LNCaP clone FGC (cell line): ENCODE measurements around the gene CPZ.

Experiments
- DNase-seq: peaks from one replicate; pipeline ENCODE4 v3.0.0-alpha.2; 2011; ENCODE audit warnings: low read depth
- H3K4me3 ChIP-seq: 2 replicates; pipeline ENCODE4 v1.5.1; 2011; ENCODE audit warnings: mild to moderate bottlenecking, low read depth, low read length, control low read depth
- TF ChIP-seq, protein P1 (sequence below): IDR thresholded peaks from 2 replicates; pipeline ENCODE4 v1.5.1; 2012; ENCODE audit warnings: mild to moderate bottlenecking; ENCODE audit not compliant: control insufficient read depth, insufficient read depth; ENCODE audit errors: extremely low read depth

CPZ gene

GRCh38 chr4:8656711-8657380, 64.3 kb downstream of the CPZ start:
- DNase-seq = no peak
- no peak overlapping the region for H3K4me3 ChIP-seq
- TF ChIP-seq, protein P1, sequence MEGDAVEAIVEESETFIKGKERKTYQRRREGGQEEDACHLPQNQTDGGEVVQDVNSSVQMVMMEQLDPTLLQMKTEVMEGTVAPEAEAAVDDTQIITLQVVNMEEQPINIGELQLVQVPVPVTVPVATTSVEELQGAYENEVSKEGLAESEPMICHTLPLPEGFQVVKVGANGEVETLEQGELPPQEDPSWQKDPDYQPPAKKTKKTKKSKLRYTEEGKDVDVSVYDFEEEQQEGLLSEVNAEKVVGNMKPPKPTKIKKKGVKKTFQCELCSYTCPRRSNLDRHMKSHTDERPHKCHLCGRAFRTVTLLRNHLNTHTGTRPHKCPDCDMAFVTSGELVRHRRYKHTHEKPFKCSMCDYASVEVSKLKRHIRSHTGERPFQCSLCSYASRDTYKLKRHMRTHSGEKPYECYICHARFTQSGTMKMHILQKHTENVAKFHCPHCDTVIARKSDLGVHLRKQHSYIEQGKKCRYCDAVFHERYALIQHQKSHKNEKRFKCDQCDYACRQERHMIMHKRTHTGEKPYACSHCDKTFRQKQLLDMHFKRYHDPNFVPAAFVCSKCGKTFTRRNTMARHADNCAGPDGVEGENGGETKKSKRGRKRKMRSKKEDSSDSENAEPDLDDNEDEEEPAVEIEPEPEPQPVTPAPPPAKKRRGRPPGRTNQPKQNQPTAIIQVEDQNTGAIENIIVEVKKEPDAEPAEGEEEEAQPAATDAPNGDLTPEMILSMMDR = no peak

DNA sequence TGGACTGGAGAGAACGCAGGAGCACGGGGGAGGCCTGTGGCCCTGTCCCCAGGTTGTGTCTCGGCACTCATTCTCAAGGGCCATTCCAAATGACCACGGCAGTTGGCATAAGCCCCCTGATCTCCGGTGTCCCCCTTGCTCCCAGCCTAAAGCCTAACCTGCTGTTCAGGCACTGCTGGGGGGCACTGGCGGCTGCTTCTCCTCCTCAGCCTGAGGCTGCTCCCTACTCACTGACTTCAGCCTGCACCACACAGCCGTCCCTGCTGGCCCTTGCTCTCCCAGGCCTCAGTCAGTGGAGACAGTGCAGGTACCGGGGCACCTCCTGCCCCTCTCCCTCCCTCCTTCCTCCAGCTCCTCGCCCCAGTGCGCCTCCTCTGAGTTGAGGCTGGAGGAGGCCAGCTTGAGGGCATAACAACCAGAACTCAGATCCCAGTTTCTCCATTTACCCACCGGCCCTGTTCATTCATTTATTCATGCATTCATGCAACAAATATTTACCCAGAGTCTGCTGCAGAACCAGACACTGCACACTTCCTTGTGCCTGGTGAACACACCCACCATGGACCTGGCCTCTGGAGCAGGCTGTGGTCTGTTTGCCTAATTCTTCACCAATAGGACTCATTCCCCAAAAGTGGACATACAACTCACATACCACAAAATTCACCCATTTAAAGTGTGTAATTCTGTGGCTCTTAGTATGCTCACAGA, 65.0 kb downstream of the CPZ start:
- TF ChIP-seq, protein P1 = no peak

GRCh38 chr4:8662776-8663175, 70.2 kb downstream of the CPZ start:
- no peak overlapping the region for H3K4me3 ChIP-seq
- DNase-seq = no peak
- TF ChIP-seq, protein P1 = no peak

More for the DNA sequence above, 65.0 kb downstream of the CPZ start:
- no peak for DNase-seq
- H3K4me3 ChIP-seq = no peak overlapping the region

DNA sequence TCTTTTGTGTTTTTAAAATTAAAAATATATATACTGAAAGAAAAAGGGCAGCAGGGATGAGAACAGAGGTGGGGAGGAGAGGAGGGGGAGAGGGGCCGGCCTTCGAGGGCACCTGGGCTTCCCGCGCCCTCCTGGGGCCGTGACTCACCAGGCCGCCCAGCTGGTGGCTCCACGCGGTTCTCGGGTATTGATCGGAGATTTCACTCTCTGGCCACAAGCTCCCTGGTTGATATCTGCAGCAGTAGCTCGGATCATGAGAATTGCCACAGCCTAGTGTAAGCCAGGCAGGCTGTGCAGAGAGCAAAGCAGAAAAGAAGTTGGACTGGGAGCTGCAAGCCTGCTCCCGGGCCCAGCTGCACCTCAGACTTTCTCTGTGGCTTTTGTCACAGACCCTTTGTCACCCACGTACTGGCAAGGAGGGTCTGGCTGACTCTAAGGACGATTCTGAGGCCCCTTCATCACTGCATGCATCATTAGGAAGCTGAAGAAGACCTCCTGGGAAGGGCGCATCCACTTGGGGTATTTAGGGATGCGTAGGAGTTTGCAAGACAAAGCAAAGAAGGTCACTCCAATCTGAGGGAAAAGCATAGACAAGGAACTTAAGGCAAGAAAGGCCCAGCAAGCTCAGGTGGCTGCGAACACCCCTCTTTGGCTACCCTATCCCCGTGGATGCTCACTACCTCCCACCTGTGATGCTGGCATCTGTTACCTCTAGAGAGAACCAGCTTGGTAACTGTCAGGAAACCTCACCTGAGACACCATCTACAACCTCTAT, 71.7 kb downstream of the CPZ start:
- H3K4me3 ChIP-seq = no peak overlapping the region
- DNase-seq = no peak
- TF ChIP-seq, protein P1 = no peak

- TF ChIP-seq, protein P1 = no peak
- no peak for DNase-seq
These were observed 72.4 kb downstream of the CPZ start for GRCh38 chr4:8664976-8665375.

DNA sequence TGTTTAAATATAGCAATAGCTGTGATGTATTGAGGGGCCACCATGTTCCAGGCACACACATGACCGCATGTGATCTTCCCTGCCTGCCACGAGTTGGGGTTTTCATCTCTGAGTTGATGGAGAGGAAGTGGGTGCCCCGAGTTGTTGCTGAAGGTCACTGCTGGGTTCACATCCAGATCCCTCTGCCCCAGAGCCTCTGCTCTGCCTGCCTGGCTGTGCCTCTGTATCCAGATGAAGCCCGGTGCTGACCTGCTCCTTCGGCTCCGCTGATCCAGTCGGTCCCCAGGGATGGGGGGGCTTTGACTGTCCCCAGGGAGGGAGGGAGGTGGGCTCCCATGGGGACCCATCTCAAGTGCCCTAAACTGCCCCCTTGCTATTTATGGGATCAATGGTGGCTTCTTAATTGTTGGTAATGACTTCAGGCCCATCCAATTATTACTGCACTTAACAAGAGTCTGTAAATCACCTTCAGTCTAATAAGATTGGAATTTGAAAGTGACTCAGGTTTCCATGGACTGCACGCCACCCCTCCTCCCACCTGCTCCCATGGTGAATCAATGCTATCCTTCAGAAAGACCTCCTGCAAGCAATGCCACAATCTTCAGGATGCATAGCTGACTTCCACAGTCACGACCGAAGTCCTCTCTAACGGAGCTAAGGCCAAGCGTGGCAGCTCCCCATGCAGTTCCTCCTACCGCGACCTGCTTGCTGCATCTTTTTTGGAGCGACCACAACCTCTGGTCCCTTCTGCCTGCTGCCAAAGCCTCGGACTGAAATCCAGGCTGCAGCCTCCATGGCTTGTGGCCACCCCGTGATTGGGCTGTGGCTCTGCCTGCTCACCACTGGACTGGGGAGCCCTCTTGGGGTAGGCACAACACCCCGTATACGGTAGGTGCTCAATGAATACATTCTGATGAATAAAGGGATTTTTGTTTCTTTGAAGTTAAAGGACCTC, 73.1 kb downstream of the CPZ start:
- no peak for DNase-seq
- H3K4me3 ChIP-seq = no peak overlapping the region
- TF ChIP-seq, protein P1 = no peak

More at GRCh38 chr4:8664976-8665375, 72.4 kb downstream of the CPZ start:
- H3K4me3 ChIP-seq = no peak overlapping the region
